ENCODE results near the gene GALR3.

DNA sequence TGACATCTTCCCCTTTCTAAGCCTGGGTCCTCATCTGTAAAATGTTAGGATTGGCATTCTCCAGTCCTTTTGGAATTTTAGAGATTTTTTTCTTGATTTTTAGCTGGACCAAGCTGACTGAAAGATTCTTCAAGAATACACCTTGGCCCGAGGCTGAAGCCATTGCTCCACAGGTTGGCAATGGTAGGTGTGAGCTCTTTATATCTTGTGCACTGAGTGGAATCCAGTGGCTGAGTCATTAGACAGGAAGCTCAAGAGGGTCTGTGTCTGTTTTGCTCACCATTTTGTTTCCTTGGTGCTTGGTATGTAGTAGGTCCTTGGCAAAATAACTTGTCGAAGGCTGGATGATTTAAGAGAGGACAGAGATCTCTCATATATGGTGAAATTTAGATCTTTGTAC lies 32.3 kb downstream of the GALR3 start:
- TF ChIP-seq EZH2 (IDR thresholded peaks at IDR 0.05) (no peak), POLR2AphosphoS5 (IDR thresholded peaks at IDR 0.05; ENCODE audit: borderline replicate concordance, low read depth, low read length) (no peak)

Data from SK-N-MC (cell line).